ENCODE results near the gene AQP9.

Gene AQP9

GRCh38 chr15:58138106-58138505 lies at the start of gene AQP9:
Gene AQP9, plus strand, starts transcription at chr15:58138381. Its CDS starts 185 bp downstream, at chr15:58138566.
- DNase-seq (ENCODE audit: low read depth) = peak; percentile 10
- H3K4me3 ChIP-seq (ENCODE audit: low read length) = no peak within 1 kb of the TSS
- no peak for TF ChIP-seq CTCF (conservative IDR thresholded peaks at IDR 0.05; ENCODE audit: low read length)

- no peak for TF ChIP-seq CTCF (conservative IDR thresholded peaks at IDR 0.05; ENCODE audit: low read length)
- DNase-seq (ENCODE audit: low read depth) = no peak
- H3K4me3 ChIP-seq (ENCODE audit: low read length) = no peak overlapping the region
Observed at GRCh38 chr15:58095415-58095814, 42.8 kb upstream of the AQP9 start.

- no peak for TF ChIP-seq CTCF (conservative IDR thresholded peaks at IDR 0.05; ENCODE audit: low read length)
- no peak overlapping the region for H3K4me3 ChIP-seq (ENCODE audit: low read length)
- no peak for DNase-seq (ENCODE audit: low read depth)
Observed at GRCh38 chr15:58096529-58097084, 41.6 kb upstream of the AQP9 start.

- no peak for DNase-seq (ENCODE audit: low read depth)
- no peak for TF ChIP-seq CTCF (conservative IDR thresholded peaks at IDR 0.05; ENCODE audit: low read length)
- no peak overlapping the region for H3K4me3 ChIP-seq (ENCODE audit: low read length)
Observed at GRCh38 chr15:58103482-58103881, 34.7 kb upstream of the AQP9 start.

GRCh38 chr15:58108117-58108516 lies 30.1 kb upstream of the AQP9 start:
- DNase-seq (ENCODE audit: low read depth) = no peak
- H3K4me3 ChIP-seq (ENCODE audit: low read length) = no peak overlapping the region
- no peak for TF ChIP-seq CTCF (conservative IDR thresholded peaks at IDR 0.05; ENCODE audit: low read length)

GRCh38 chr15:58109419-58109818 lies 28.8 kb upstream of the AQP9 start:
- DNase-seq (ENCODE audit: low read depth) = no peak
- no peak for TF ChIP-seq CTCF (conservative IDR thresholded peaks at IDR 0.05; ENCODE audit: low read length)
- H3K4me3 ChIP-seq (ENCODE audit: low read length) = no peak overlapping the region

GRCh38 chr15:58110999-58111717 lies 27.0 kb upstream of the AQP9 start:
- no peak for DNase-seq (ENCODE audit: low read depth)
- TF ChIP-seq CTCF (conservative IDR thresholded peaks at IDR 0.05; ENCODE audit: low read length) = no peak
- H3K4me3 ChIP-seq (ENCODE audit: low read length) = no peak overlapping the region
